G401.6 (cell line): ENCODE results near the gene TTBK2.
A peak's percentile ranks its signal among the peaks of the same experiment; 100 is the strongest.
"Not testable (repeated sequence)": the region's sequence is repeated elsewhere in the genome, so short reads cannot be mapped to it uniquely, and the experiment has no call there.

Experiments used
- FAIRE-seq: peaks from 2 replicates; lab custom pipeline; 2012; peaks lifted over from hg19 to GRCh38; lab: Jason Lieb, UNC

The TTBK2 gene

DNA sequence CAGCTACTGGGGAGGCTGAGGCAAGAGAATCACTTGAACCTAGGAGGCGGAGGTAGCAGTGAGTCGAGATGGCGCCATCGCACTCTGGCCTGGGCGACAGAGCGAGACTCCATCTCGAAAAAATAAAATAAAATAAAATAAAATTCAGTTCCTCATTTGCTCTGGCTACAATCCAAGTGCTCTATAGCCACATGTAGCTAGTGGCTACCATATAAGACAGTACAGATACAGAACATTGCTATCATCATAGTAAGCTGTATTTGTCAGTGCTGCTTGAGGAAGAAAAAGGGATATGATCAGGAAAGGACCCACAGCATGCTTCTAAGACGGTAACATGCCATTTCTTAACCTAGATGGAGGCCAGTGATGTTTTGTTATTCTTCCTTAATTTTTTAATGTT, 95.0 kb downstream of the TTBK2 start:
- FAIRE-seq = no peak

DNA sequence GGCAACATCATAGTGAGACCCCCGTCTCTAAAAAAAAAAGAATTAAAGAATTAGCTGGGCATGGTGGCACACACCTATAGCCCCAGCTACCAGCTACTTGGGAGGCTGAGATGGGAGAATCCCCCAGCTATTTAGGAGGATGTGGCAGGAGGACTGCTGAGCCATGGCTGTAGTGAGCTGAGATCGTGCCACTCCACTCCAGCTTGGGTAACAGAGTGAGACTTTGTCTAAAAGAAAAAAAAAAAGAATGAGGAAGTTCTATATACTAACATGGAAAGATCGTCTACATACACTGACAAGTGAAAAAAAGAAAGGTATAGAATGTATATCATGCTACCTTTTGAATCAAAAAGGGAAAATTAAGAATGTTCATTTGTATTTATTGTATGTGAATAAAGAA, 99.8 kb downstream of the TTBK2 start:
- FAIRE-seq = no peak

DNA sequence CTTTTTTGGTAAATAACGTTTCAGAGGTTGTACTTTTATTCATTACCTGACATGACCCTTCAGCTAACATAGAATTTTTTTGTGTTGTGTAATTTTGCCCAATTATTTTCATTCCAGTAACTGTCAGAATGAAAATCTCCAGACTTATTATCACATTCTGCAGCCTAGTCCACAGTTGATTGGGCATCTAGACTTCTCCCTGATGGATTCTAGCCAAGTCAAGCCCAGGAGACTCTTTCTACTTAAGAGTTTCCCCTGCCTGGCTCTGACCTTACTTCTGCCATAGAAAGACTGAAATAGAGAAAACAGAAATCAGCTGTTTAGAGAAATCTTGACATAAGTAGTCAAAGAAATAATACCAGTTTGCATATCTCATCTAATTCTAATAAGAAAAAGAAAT, 100.8 kb downstream of the TTBK2 start:
- no peak for FAIRE-seq

DNA sequence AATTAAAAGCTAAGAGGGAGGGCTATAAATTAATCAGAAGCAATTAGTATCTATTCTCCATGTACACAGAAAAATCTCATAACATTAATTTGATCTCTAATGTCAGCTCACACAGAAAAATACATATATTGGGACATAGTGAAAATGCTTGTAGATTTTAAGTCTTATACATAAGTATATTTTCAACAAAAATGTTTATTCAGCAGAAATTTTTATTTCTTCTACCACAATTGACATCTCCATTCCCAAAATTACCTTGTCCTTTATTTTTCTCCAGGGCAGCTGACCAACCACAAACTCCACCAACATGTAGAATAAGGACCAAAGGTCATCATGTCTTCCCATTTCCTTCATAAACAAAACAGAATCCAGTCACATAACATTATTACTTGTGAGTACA, 109.1 kb downstream of the TTBK2 start:
- FAIRE-seq = no peak

DNA sequence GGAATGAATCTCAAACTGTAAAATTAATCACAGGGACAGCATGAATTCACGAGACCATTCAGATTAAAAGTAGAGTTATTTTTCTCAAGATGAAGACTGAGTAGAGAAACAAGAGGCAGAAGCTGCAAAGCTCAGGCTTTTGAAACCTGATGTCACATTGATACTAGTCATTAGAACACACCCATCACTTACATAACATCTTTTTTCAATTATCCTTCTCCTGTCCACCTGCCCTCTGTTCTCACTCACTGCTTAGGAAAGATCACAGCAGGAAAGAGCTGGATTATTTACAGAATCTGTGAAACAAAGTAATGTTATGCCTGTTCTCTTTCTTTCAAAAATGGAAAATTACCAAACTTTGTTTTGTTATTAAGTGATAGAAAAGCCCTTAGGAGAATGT, 111.7 kb downstream of the TTBK2 start:
- FAIRE-seq = peak; percentile 21

DNA sequence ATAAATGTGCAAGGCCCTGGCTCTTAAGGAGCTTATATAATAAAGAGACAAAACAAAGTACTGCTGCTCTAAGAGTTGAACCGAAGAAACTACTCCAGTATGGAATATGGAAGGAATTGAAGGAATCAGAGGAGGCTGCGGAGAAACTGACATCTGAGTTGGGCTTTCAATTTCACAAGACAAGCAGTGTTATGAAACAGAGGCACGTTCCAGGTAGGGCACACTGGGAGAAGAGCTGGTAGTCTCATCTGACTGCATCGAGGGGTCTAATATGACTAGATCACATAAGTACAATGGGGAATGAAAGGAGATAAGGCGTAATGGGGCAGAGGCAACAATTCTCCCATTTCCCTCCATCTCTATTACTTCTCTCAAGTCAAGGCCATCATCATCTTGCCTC, 115.3 kb downstream of the TTBK2 start:
- no peak for FAIRE-seq

DNA sequence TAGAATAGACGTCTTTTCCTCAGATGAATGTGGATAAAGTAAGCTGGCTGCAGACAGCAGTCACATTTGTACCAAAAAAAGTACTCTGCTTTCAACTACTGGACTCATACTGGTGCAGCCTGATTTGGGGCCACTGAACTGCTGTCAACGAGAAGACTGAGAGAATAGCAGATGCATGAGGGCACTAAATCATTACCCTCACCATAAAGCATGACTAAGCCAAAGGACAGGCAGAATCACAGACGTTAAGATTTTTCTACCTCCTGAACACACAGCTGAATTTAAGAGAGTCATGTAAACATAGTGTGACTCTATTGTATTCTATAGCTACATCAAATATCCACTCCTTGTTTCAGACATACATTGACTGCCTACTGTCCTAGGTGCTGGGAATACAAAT, 115.8 kb downstream of the TTBK2 start:
- no peak for FAIRE-seq

DNA sequence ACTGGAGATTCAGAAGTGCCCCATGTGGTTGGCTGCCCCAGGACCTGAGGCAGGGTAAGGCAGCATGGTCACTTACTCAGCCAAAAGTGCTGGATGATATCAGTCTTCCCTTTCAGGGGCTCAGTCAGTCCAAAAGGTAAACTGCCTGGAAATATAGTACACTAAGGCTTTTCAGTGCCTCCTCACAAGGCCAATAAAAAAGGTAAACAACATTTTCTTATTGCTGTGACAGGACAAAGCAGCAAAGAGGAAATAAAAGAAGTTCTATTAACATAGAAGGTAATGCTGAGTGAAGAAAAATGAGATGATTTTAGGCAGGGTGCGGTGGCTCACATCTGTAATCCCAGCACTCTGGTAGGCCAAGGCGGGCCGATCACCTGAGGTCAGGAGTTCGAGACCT, 117.1 kb downstream of the TTBK2 start:
- no peak for FAIRE-seq

DNA sequence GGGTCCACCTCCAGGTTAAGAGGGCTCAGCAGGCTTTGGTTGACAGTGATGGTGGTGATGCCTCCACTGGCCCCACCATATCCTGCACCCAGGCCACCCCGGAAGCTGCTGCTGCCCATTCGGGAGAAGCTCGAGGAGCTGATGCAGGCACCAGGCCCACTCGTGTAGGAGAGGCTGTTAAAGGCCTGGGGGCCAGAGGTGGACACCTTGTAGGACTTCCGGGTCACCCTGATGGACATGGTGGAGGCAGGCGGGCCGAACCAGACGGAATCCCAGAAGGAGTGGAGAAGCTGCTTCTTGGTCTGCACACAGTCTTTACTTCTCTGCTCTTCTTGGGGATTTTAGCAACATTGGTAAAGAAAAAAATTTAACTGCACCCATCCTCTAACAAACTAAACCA, 118.4 kb downstream of the TTBK2 start:
- FAIRE-seq = no peak

DNA sequence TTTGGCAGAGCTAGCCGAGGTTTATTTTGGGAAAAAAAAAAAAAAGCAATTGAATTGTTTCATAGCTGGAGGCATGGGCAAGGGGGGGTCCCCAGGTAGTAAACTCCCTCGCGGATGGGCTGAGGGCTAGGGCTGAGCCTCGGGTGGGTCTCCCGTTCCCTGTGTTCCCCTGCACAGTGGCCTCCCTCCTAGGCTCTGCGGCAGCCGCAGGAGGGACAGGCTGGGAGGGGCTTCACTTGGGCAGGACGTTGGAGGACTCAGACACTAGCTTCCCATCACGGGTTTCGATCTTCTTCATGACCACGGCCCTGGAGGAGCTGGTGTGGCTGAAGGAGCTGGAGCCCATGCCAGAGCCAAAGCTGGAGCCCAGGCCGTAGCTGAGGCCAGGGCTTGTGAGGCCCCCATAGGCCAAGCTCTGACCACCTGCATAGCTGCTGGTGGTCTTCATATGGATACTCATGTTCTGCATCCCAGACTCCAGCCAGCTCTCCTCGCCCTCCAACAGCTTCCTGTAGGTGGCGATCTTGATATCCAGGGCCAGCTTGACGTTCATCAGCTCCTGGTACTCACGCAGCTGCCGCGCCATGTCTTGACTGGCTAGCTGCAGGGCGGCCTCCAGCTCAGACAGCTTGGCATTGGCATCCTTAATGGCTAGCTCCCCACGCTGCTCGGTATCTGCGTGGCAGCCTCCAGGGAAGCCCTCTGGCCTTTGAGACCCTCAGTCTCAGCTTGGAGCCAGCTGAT, 119.7 kb downstream of the TTBK2 start:
- no peak for FAIRE-seq

DNA sequence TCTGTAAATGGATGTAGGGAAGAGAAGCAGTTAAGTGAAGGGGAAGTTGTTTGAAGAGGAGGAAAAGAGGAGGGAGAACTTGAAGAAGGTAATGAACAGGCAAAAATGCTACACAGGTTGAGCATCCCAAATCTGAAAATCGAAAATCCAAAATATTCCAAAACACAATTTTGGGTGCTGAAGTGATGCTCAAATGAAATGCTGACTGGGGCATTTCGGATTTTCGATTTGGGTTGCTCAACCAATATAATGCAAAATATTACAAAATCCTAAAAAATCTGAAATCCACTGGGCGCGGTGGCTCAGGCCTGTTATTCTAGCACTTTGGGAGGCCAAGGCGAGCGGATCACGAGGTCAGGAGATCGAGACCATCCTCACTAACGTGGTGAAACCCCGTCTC, 121.8 kb downstream of the TTBK2 start:
- FAIRE-seq = no peak

DNA sequence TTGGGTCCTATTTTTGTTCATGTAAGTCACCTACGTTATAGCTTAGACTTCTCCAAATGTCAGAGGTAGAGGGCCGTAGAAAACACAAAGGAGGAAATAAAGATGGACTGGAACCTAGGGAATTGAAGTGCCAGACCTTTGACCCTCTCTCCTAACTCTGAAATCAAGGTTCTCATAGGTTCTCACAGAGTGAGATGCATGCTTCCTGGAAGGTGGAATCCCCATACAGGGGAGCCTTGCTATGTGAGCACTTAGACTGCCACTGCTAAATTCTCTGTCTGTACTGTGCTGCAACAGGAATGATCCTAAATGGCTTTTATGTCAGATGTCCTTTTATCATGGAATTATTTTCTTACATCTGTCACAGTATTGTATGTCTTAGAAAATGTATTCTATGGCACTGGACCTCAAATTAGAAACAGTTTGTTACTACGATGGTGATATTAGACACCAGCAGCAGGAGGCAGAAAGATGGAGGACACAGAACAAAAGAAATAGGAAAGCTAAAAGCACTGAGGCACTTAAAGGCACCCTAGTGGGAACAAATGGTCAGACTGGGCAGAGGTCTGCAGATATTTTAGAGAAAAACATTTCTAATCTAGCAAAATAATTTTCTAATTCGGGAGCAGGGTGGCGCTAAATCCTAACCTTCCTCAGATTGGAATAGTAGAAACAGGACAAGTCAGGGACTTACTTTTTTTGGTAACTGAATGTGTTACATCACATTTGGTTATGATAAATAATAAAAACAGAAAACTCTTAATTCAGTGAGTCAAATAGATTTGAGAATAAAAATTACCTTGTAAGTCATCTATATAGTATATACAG, 123.4 kb downstream of the TTBK2 start:
- peak; percentile 81 for FAIRE-seq

DNA sequence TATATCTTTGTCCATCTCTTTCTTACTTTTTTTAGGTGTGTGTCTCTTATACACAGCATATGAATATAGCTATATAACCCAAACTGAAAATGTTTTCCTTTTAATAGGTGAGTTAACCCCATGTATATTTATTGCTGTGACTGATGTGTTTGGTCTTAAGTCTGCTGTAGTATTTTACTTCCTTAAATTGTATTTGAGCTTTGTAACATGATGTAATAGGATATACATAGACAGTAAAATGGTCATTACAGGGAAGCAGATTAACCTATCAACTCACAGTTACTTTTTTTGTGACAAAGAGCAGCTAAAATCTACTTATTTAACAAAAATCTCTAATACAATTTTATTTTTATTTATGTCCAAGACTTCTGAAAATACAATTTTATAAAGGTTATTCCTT, 131.9 kb downstream of the TTBK2 start:
- no peak for FAIRE-seq

DNA sequence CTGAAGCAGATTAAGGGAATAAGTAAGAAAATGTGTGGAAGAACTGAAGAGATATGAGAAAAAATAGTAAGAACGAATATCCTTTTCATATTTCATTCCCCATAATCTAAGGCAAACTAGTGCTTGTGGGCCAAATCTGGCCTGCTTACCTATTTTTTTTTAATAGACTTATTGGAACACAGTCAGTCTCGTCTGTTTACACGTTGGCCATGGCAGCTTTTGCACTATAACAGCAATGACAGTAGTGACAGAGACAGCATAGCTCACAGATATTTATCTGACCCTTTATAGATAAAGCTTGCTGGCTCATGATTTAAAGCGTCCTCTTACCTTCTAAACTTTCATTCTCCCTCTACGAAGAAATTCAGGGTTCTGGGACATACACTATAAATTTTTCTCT, 133.6 kb downstream of the TTBK2 start:
- no peak for FAIRE-seq

DNA sequence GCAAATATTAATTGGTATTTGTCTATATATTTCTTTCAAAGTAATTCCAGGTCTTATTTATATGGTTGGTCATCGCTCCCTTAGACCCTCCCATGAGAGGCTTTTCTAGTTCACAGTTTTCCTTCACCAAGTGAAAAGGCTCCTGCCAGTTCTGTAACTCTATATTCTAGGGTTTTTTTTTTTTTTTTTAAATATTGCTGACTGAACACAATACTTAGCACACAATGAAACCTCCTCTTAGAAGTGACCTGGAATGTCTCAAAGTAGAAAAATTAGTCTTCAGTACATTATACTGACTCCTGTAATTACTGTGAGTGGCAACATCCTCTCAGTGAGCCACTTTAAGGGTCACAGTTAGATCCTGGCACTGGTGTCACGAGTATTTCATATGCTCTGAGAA, 135.0 kb downstream of the TTBK2 start:
- FAIRE-seq = no peak

DNA sequence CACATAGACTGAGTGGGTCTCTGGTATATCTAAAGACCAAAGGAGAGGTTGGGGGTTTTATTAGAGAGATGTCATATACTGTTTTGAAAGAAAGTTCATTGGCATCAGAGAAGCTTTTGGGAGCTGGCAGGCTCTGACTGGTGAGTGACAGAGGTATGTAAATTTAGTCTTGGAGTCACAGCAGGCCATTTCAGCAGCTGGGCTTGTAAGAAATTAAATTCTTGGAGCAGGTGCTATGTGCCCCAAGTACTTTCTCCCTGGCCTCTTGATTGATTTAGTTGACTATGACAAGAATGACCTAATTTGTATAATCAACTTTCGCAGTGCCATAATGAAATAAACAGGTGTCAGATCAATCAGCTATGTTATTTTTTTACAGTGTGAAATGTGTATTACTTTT, 135.9 kb downstream of the TTBK2 start:
- FAIRE-seq = no peak

DNA sequence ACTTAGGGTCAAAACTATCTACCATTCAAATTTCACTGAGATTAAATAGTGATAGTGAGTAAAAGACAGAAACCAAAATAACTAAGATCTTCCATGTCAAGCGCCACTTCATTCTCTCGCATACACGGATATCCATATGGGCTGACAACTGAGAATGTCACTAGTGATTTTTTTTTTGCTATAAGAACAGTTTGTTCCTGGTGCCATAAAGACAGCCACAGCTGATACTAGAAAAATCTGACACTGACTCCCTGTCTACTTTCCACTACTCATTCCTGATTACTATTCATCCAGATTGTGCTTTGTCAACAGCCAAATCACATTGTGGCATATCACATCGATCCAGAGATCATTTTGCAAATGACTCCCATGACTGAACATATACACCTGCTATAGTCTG, 137.9 kb downstream of the TTBK2 start:
- FAIRE-seq = no peak

DNA sequence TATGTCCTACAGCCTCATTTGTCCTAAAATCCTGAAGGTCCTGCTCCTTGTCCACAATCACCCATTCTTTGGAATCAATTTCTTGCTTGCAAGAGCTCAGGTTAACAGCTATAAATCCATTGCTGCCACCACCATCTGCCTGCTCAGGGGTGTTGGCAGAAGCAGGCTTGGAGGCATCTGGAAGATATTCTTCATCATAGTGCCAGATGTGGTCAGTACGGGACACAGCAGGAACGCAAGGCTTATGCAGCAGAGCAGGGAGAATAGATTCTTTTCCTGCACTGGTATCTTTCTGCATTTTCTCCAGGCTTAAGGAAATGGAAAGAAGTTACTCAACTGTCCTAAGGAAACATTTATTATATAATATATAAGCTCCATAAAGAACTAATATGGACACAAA, 145.2 kb downstream of the TTBK2 start:
- no peak for FAIRE-seq

DNA sequence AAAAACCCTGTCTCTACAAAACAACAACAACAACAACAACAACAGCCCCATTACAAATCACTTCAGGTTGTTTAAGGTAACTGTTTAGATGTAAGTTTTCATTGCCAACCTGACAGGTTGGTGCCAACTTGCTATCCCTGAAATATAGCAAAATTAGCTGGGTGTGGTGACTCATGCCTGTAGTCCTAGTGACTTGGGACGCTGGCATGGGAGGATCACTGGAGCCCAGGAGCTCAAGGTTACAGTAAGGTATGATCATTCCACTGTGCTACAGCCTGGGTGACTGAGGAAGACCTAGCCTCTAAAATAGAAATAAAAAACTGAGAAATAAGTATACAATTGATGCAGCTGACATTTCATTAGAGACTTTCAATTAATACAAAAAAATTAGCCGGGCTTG, 147.7 kb downstream of the TTBK2 start:
- FAIRE-seq = no peak

DNA sequence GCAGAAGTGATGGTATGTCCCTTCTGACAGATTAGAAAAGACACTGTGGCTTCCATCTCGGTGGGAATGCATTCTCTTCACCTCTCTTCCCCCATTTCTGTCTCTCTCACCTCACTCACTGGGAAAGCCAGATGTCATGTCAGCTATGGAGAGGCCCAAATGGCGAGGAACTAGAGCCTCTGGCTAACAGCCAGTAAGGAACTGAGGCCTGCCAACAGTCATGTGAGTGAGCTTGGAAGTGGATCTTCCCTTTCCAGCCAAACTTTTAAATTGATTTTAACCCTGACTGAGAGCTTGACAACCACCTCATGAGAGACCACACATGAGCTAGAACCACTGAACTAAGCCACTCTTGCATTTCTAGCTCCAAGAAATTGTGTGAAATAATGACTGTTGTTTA, 148.4 kb downstream of the TTBK2 start:
- FAIRE-seq = no peak

DNA sequence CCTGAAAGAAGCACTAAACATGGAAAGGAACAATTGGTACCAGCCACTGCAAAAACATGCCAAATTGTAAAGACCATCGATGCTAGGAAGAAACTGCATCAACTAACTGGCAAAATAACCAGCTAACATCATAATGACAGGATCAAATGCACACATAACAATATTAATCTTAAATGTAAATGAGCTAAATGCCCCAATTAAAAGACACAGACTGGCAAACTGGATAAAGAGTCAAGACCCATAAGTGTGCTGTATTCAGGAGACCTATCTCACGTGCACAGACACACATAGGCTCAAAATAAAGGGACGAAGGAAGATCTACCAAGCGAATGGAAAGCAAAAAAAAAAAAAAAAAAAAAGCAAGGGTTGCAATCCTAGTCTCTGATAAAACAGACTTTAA, 154.5 kb downstream of the TTBK2 start:
- FAIRE-seq = not testable (repeated sequence)

DNA sequence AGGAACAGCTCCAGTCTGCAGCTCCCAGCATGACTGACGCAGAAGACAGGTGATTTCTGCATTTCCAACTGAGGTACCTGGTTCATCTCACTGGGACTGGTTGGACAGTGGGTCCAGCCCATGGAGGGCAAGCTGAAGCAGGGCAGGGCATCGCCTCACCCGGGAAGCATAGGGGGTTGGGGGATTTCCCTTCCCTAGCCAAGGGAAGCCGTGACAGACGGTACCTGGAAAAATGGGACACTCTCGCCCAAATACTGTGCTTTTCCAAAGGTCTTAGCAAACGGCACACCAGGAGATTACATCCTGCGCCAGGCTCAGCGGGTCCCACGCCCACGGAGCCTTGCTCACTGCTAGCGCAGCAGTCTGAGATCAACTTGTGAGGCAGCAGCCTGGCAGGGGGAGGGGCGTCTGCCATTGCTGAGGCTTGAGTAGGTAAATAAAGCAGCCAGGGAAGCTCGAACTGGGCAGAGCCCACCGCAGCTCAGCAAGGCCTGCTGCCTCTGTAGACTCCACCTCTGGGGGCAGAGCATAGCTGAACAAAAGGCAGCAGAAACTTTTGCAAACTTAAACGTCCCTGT, 156.3 kb downstream of the TTBK2 start:
- not testable (repeated sequence) for FAIRE-seq

DNA sequence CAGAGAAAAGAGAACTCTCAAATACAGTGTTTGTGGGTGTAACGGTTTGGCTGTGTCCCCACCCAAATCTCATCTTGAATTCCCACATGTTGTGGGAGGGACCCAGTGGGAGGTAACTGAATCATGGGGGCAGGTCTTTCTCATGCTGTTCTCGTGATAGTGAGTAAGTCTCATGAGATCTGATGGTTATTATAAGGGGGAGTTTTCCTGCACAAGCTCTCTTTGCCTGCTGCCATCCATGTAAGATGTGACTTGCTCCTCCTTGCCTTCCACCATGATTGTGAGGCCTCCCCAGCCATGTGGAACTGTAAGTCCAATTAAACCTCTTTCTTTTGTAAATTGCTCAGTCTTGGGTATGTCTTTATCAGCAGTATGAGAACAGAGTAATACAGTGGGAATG, 158.8 kb downstream of the TTBK2 start:
- not testable (repeated sequence) for FAIRE-seq

DNA sequence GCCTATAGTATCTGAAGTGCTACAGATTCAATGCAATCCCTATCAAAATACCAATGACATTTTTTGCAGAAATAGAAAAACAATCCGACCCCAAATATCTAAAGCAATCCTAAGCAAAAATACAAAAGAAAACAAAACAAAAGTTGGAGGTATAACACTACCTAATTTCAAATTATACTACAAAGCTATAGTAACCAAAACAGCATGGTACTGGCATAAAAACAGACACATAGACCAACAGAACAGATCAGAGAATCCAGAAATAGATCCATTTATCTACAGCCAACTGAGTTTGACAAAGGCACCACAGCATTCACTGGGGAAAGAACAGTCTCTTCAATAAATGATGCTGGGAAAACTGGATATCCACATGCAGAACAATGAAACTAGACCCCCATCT, 159.8 kb downstream of the TTBK2 start:
- no peak for FAIRE-seq
